GM18519 (cell line): Measurements from ENCODE around the gene STXBP6.
"Not testable (repeated sequence)": the region's sequence is repeated elsewhere in the genome, so short reads cannot be mapped to it uniquely, and the experiment has no call there.

Experiments
- ATAC-seq: cut with Tn5 transposase; IDR thresholded peaks from one replicate; pipeline ENCODE4 v1.9.1; 2021; ENCODE audit warnings: mild to moderate bottlenecking, moderate library complexity; ENCODE audit not compliant: unreplicated experiment, low FRiP score

STXBP6 gene

GRCh38 chr14:24843494-24843893, 206.5 kb downstream of the STXBP6 start:
- peak; percentile 94 for ATAC-seq

- ATAC-seq = no peak
These were observed 209.6 kb downstream of the STXBP6 start for GRCh38 chr14:24840204-24840893.

- ATAC-seq = no peak
These were observed 210.2 kb downstream of the STXBP6 start for GRCh38 chr14:24839617-24840203.

- ATAC-seq = no peak
These were observed 210.9 kb downstream of the STXBP6 start for GRCh38 chr14:24838945-24839616.

- ATAC-seq = no peak
These were observed 212.5 kb downstream of the STXBP6 start for GRCh38 chr14:24837280-24838046.

- ATAC-seq = not testable (repeated sequence)
These were observed 213.6 kb downstream of the STXBP6 start for GRCh38 chr14:24836324-24836723.

GRCh38 chr14:24834956-24835355, 215.0 kb downstream of the STXBP6 start:
- no peak for ATAC-seq

GRCh38 chr14:24833385-24833784, 216.6 kb downstream of the STXBP6 start:
- no peak for ATAC-seq

- ATAC-seq = no peak
These were observed 218.3 kb downstream of the STXBP6 start for GRCh38 chr14:24831677-24832076.

- no peak for ATAC-seq
These were observed 220.1 kb downstream of the STXBP6 start for GRCh38 chr14:24829862-24830261.

GRCh38 chr14:24828486-24828885, 221.5 kb downstream of the STXBP6 start:
- ATAC-seq = no peak

- ATAC-seq = no peak
These were observed 223.6 kb downstream of the STXBP6 start for GRCh38 chr14:24826390-24826789.

GRCh38 chr14:24820616-24821015, 229.3 kb downstream of the STXBP6 start:
- ATAC-seq = no peak

- ATAC-seq = no peak
These were observed 231.1 kb downstream of the STXBP6 start for GRCh38 chr14:24818823-24819341.

GRCh38 chr14:24818058-24818822, 231.7 kb downstream of the STXBP6 start:
- ATAC-seq = no peak

GRCh38 chr14:24817212-24818057, 232.5 kb downstream of the STXBP6 start:
- no peak for ATAC-seq

GRCh38 chr14:24816929-24817211, 233.1 kb downstream of the STXBP6 start:
- ATAC-seq = no peak

- no peak for ATAC-seq
These were observed 233.7 kb downstream of the STXBP6 start for GRCh38 chr14:24816011-24816928.
